DOHH2 (cell line): ENCODE measurements around the gene PACS2.

Experiments used
- H3F3A ChIP-seq: fragments of 200-600 bp; sonication (generic), shearing (Covaris generic); 2 replicates; pipeline ENCODE4 v1.6.0; 2016; ENCODE audit warnings: antibody characterized with exemption, mild to moderate bottlenecking; ENCODE audit not compliant: control insufficient read depth, insufficient read depth
- H3K27ac ChIP-seq: fragments of 200-600 bp; sonication (generic); 2 replicates; pipeline ENCODE4 v1.5.1; 2014; ENCODE audit warnings: low read depth, mild to moderate bottlenecking, low read length, moderate library complexity
- H3K27me3 ChIP-seq: fragments of 200-600 bp; sonication (generic); 2 replicates; pipeline ENCODE4 v1.6.1; 2014; ENCODE audit warnings: mild to moderate bottlenecking, low read length, mixed read lengths; ENCODE audit not compliant: control insufficient read depth
- H3K36me3 ChIP-seq: fragments of 200-600 bp; sonication (generic); 2 replicates; pipeline ENCODE4 v1.6.1; 2014; ENCODE audit warnings: mild to moderate bottlenecking, low read length, moderate library complexity, mixed read lengths; ENCODE audit not compliant: control insufficient read depth
- H3K4me1 ChIP-seq: fragments of 200-600 bp; sonication (generic); 2 replicates; pipeline ENCODE4 v1.6.1; 2014; ENCODE audit warnings: mild to moderate bottlenecking, low read length, mixed read lengths; ENCODE audit not compliant: control insufficient read depth
- H3K4me2 ChIP-seq: fragments of 200-600 bp; sonication (generic); 2 replicates; pipeline ENCODE4 v1.6.0; 2014; ENCODE audit warnings: mild to moderate bottlenecking, low read length, moderate library complexity
- H3K4me3 ChIP-seq: fragments of 200-600 bp; sonication (generic); 2 replicates; pipeline ENCODE4 v1.5.1; 2014; ENCODE audit warnings: mild to moderate bottlenecking, low read length, mixed read lengths
- H3K79me2 ChIP-seq: fragments of 200-600 bp; sonication (generic); 2 replicates; pipeline ENCODE4 v1.6.1; 2014; ENCODE audit warnings: mild to moderate bottlenecking, low read length, mixed read lengths; ENCODE audit not compliant: control insufficient read depth
- H3K9me2 ChIP-seq: fragments of 200-600 bp; sonication (generic); replicated peaks from 2 replicates; pipeline ENCODE4 v1.6.1; 2014; ENCODE audit warnings: mild to moderate bottlenecking, low read length, mixed read lengths; ENCODE audit not compliant: control insufficient read depth
- H3K9me3 ChIP-seq: fragments of 200-600 bp; sonication (generic); 2 replicates; pipeline ENCODE4 v1.6.1; 2014; ENCODE audit warnings: antibody characterized with exemption, low read length, mixed read lengths; ENCODE audit not compliant: control insufficient read depth, insufficient read depth
- H4K20me1 ChIP-seq: fragments of 200-600 bp; sonication (generic); 2 replicates; pipeline ENCODE4 v1.6.0; 2014; ENCODE audit warnings: low read depth, mild to moderate bottlenecking, antibody characterized with exemption, low read length, moderate library complexity; ENCODE audit not compliant: control insufficient read depth, insufficient read depth
- EZH2phosphoT487 ChIP-seq: fragments of 200-600 bp; sonication (generic); IDR thresholded peaks from 2 replicates; pipeline ENCODE4 v1.6.1; 2017; ENCODE audit warnings: borderline replicate concordance, mild to moderate bottlenecking, antibody characterized with exemption, low read length, moderate library complexity, mixed read lengths
- TF ChIP-seq, protein P1 (sequence below): fragments of 200-600 bp; sonication (generic); IDR thresholded peaks from one replicate; pipeline ENCODE4 v1.5.1; 2014; ENCODE audit warnings: antibody characterized with exemption, mild to moderate bottlenecking, low read depth, low read length; ENCODE audit not compliant: poor library complexity, severe bottlenecking

Gene PACS2

DNA sequence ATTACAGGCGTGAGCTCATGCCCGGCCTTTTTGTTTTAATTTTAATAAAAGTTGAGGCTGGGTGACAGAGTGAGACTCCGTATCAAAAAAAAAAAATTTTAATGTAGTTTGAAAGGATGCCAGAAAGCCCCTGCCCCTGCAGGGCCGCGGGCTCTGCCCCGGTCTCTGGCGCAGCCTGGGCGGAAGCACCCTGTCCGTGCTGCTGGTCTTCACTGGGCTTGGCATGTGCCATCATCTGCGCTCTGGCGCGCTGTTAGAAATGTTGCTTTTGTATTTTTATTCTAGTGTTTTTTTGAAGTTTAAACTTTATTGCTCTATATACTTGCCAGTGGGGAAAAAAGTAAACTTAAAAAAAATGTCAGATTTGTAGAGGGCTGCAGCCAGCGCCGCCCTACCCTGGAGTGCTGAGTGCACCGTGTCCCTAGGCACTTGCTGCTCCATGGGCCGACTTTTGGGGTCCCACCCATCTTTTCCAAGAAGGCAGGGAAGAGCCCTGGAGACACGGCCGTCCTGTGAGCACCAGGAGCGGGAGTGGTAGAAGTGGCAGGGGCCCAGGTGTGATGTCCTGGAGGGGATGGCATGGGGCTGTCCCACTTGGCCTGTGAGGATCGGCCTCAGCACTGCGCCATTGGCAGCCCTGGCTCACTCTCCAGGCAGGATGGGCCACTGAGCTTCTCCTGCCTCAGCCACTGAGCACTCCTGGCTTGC, 109.1 kb downstream of the PACS2 start:
- H4K20me1 ChIP-seq = peaks cover 12% of the 10 kb centered on the region; the same call in 1 of the 2 replicates

DNA sequence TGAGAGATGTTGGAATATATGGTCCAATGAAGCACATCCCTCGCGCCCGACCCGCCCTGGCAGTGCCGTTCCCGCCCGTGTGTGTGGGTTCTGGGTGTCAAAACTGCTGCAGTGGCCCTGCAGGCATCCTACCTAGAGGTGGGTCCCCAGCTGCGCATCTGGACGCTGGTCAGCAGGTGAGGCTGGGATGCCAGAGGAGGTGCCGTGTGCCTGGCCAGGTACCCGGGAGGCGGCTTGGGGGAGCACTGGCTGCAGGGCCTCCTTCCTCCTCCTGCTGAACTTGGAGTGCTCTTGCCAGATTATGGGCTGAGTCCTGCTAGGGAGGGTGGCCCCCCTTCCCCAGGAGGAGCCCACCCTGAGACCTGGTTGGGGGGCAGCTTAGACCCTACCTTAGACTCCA, 110.3 kb downstream of the PACS2 start:
- peaks cover 65% of the 10 kb centered on the region for H3K36me3 ChIP-seq
- H3K4me2 ChIP-seq = no peak overlapping the region
- H3F3A ChIP-seq = no peaks in the 10 kb centered on the region
- peaks cover 92% of the 10 kb centered on the region for H3K79me2 ChIP-seq
- peaks cover 12% of the 10 kb centered on the region; the same call in 1 of the 2 replicates for H4K20me1 ChIP-seq
- H3K9me3 ChIP-seq = no peaks in the 10 kb centered on the region
- no peak overlapping the region for H3K27ac ChIP-seq
- TF ChIP-seq EZH2phosphoT487 = no peak
- TF ChIP-seq, protein P1, sequence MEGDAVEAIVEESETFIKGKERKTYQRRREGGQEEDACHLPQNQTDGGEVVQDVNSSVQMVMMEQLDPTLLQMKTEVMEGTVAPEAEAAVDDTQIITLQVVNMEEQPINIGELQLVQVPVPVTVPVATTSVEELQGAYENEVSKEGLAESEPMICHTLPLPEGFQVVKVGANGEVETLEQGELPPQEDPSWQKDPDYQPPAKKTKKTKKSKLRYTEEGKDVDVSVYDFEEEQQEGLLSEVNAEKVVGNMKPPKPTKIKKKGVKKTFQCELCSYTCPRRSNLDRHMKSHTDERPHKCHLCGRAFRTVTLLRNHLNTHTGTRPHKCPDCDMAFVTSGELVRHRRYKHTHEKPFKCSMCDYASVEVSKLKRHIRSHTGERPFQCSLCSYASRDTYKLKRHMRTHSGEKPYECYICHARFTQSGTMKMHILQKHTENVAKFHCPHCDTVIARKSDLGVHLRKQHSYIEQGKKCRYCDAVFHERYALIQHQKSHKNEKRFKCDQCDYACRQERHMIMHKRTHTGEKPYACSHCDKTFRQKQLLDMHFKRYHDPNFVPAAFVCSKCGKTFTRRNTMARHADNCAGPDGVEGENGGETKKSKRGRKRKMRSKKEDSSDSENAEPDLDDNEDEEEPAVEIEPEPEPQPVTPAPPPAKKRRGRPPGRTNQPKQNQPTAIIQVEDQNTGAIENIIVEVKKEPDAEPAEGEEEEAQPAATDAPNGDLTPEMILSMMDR = no peak
- H3K4me1 ChIP-seq = peaks cover 20% of the 10 kb centered on the region
- H3K4me3 ChIP-seq = no peak overlapping the region
- no peaks in the 10 kb centered on the region for H3K9me2 ChIP-seq
- no peaks in the 10 kb centered on the region for H3K27me3 ChIP-seq

More for the DNA sequence above, 109.1 kb downstream of the PACS2 start:
- no peaks in the 10 kb centered on the region for H3F3A ChIP-seq
- no peaks in the 10 kb centered on the region for H3K9me3 ChIP-seq
- no peaks in the 10 kb centered on the region for H3K9me2 ChIP-seq
- no peak overlapping the region for H3K4me3 ChIP-seq
- peaks cover 62% of the 10 kb centered on the region for H3K36me3 ChIP-seq
- peaks cover 89% of the 10 kb centered on the region for H3K79me2 ChIP-seq
- TF ChIP-seq EZH2phosphoT487 = no peak
- TF ChIP-seq, protein P1 = no peak
- peaks cover 6% of the 10 kb centered on the region; the same call in 1 of the 2 replicates for H3K27me3 ChIP-seq
- H3K27ac ChIP-seq = no peak overlapping the region
- no peak overlapping the region for H3K4me2 ChIP-seq
- peaks cover 27% of the 10 kb centered on the region for H3K4me1 ChIP-seq

DNA sequence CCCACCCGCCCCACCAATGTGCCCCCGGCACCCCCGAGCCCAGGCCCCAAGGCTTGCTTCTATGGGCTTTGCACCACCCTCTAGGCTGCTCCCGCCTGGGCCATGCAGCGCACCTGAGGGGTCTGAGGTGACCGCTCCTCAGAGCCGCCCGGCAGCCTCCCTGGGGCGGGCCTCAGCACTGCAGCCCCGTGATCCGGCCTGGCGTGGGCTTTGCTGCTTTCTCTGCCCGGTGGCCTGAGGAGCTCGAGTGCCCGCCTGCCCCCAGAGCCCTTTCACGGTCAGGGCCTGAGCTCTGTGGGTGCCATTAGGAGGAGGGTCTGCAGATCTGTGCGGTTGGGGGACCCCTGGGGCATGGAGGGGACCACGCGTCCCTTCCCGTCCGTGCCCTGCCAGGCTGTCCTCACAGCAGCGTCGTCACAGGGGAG, 111.3 kb downstream of the PACS2 start:
- Histone ChIP-seq H3K4me2 (no peak overlapping the region), H3K79me2 (peaks cover 95% of the 10 kb centered on the region), H3K4me3 (no peak overlapping the region), H3K36me3 (peaks cover 70% of the 10 kb centered on the region), H3K27ac (no peak overlapping the region), H3F3A (no peaks in the 10 kb centered on the region), H3K9me3 (no peaks in the 10 kb centered on the region), H3K9me2 (no peaks in the 10 kb centered on the region), H3K27me3 (no peaks in the 10 kb centered on the region), H3K4me1 (peaks cover 18% of the 10 kb centered on the region), H4K20me1 (peaks cover 12% of the 10 kb centered on the region; the same call in 1 of the 2 replicates)
- TF ChIP-seq, protein P1 = no peak
- TF ChIP-seq EZH2phosphoT487 = no peak
